Erythroblast (primary cell): ENCODE measurements around the gene KIF24.
A peak's percentile ranks its signal among the peaks of the same experiment; 100 is the strongest.
"Not testable (repeated sequence)": the region's sequence is repeated elsewhere in the genome, so short reads cannot be mapped to it uniquely, and the experiment has no call there.

Experiments
- DNase-seq, 2 experiments: peaks; one replicate each; lab custom pipeline; 2025; lab: John Stamatoyannopoulos, UW
- GATA1 ChIP-seq: IDR thresholded peaks from 2 replicates; pipeline ENCODE4 v1.6.1; 2011; ENCODE audit warnings: low read depth, mild to moderate bottlenecking, control low read depth, low read length, moderate library complexity
- POLR2A ChIP-seq: IDR thresholded peaks from 2 replicates; pipeline ENCODE4 v1.6.1; 2011; ENCODE audit warnings: mild to moderate bottlenecking, low read length

Gene KIF24

GRCh38 chr9:34343090-34343489, 14.0 kb upstream of the KIF24 start:
- DNase-seq = no peak
- TF ChIP-seq GATA1 (no peak), POLR2A (no peak)

GRCh38 chr9:34341659-34342295, 12.7 kb upstream of the KIF24 start:
- no peak for TF ChIP-seq POLR2A
- no peak for TF ChIP-seq GATA1
- DNase-seq = no peak

- DNase-seq = no peak
- TF ChIP-seq POLR2A = no peak
- TF ChIP-seq GATA1 = no peak
These were observed 9.8 kb upstream of the KIF24 start for GRCh38 chr9:34338665-34339385.

- not testable (repeated sequence) for DNase-seq
These were observed 9.0 kb upstream of the KIF24 start for GRCh38 chr9:34338079-34338478.

DNA sequence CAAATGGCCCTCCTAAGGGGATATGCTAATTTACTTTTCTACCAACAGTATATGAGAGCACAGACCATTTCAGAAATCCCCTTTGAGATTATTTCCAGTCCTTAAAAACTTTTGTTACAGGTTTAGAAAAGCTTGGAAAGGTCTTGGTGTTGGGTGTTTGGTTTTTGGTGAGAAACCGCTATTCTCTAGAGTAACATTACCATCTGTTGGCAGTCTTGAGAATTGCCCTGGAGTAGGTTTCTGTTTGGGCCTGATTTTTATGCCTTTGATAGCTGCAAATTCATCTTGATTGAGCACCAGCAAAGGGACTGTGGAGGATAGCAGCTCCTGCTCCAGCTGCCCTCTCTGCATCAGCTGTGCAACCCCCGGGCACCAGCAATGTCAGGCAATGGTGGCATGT, 8.3 kb upstream of the KIF24 start:
- DNase-seq = peak in 1 of 2 experiments; percentile 38
- TF ChIP-seq POLR2A (no peak), GATA1 (no peak)

DNA sequence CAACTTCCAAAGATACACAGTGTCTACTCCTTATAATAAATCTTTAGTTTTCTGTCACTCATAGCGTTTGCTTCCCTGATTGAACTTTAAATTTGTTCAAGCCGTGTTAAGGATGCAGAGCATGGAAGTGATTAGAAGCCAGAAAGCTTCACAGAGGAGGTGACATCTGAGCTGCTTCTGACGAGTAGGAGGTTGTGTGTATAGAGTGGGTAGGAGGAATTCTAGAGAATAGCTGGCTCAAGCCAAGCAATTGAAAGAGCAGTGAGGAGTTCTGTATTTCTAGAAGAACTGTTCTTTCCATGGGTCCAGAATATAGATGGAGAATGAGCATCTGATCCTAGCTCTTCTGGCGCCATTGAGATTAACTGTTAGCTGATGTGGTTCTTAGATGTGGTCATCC, 6.3 kb upstream of the KIF24 start:
- DNase-seq = no peak
- TF ChIP-seq GATA1 (no peak), POLR2A (no peak)

DNA sequence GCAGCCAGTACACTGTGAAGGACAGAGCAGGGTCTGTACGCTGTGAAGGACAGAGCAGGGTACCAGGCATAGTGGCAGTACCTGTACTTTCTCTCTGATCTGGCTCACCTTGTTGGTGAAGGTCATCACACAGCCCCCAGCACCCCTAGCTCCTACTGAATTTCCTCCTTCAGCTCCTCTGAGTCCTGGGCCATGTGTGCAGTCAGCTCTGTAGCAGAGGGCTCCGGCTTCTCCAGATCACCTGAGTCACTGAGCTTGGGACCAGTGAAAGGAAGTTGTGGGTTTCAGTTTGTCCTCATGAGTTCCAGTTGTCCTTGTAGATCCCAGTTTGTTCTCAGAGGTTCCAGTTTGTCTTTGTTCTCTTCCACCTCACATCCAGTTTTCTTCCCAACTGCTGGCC, 5.8 kb upstream of the KIF24 start:
- TF ChIP-seq GATA1 (no peak), POLR2A (no peak)
- DNase-seq = no peak

- DNase-seq = no peak
- no peak for TF ChIP-seq GATA1
- no peak for TF ChIP-seq POLR2A
These were observed 5.3 kb upstream of the KIF24 start for GRCh38 chr9:34334337-34334824.

DNA sequence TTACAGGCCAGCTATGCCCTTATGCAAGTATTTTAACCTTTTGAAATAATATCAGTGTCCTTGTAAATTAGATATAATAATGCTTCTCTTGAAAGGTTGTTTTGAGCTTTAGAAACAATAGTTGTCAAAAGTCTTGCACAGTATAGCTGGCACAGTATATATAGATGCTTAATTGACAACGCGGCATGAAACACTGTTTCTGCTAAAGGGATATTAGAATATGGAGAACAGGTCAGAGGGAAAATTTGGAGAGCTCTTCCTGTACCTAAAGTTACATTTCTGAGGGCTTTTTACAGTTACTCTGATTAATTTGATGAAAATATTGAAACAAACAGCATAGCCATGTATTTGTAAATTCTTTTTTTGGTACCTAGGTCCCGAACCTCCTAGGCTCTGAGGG, 4.8 kb upstream of the KIF24 start:
- no peak for TF ChIP-seq GATA1
- TF ChIP-seq POLR2A = no peak
- no peak for DNase-seq

GRCh38 chr9:34332076-34332964, 3.3 kb upstream of the KIF24 start:
- peak; percentile 50 to 65 for DNase-seq
- TF ChIP-seq POLR2A (no peak), GATA1 (no peak)

DNA sequence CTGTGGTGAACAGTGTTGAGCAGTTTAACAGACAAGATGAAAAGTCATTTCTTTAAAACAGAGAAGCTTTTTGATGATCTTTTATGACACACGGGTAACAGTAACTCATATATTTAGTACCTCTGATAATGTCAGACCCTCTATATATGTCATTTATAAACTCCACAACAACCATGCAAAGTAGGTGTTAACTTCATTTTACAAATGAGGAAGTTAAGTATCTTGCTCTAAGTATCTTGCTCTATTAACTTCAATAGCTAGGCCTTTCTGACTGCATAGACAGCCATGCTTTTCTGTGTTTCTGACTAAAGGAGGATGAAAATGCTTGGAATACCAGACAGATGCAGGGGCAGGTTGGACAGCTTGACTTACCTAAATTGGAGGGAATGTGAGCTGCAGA, 2.1 kb upstream of the KIF24 start:
- no peak for DNase-seq
- no peak for TF ChIP-seq GATA1
- TF ChIP-seq POLR2A = no peak

GRCh38 chr9:34328500-34328986, 525 bp downstream of the KIF24 start:
- TF ChIP-seq GATA1 (no peak), POLR2A (no peak)
- DNase-seq = peak in 1 of 2 experiments; percentile 87

DNA sequence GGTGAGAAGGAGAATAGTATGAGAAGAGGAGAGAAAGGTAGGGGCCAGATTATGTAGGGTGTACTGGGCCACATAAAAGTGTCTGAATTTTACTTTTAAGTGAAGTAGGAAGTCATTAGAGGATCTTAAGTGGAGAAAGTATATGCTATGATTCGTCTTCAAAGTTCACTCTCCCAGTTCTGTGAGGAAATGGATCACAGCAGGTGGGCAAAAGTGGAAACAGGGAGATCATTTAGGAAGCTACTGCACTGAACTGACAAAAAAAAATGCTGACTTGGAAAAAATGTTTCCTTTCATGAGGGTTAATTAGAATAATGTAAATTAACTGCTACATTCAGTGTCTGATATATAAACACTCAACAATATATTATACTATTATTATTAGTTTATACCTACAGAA, 2.4 kb downstream of the KIF24 start:
- TF ChIP-seq GATA1 (no peak), POLR2A (no peak)

More for the DNA sequence above, 2.4 kb downstream of the KIF24 start:
- DNase-seq = no peak
